Cardiac ventricle fibroblast (primary cell): ENCODE measurements around the gene PPP3R2. TPM values are rescaled to one million over a fixed set of nuclear protein-coding genes. Genes with fewer than 3 reads are reported as not detected.

Source experiments
- total RNA-seq: library from RNA; depleted of rRNA; stranded (reverse); fragments of >200 nt; gene quantifications from 2 replicates; pipeline ENCODE4 v1.2.3, GENCODE V29; 2015

Gene PPP3R2, protein sequence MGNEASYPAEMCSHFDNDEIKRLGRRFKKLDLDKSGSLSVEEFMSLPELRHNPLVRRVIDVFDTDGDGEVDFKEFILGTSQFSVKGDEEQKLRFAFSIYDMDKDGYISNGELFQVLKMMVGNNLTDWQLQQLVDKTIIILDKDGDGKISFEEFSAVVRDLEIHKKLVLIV
- total RNA-seq, result not detected in 2 replicates

GRCh38 chr9:101594796-101595195 is at the start of gene PPP3R2:
Gene PPP3R2 (minus strand): TSS chr9:101594969. CDS start chr9:101594921, 48 bp downstream.

Other genes starting within 250 kb of the PPP3R2 start
- gene BAAT, start 210.0 kb downstream of the PPP3R2 start, total RNA-seq, result 0.06 and 0.24 TPM in 2 replicates
- gene MRPL50, start 196.4 kb downstream of the PPP3R2 start, total RNA-seq, result 9.4 and 10.6 TPM in 2 replicates
- 11.5 and 14.8 TPM in 2 replicates for gene ZNF189, start 196.1 kb downstream of the PPP3R2 start, total RNA-seq
- not detected in 2 replicates for gene ALDOB, start 159.2 kb downstream of the PPP3R2 start, total RNA-seq
- gene RNF20, start 61.1 kb downstream of the PPP3R2 start, total RNA-seq, result 14.7 and 16.6 TPM in 2 replicates
- not detected in 2 replicates for gene GRIN3A, start 143.7 kb upstream of the PPP3R2 start, total RNA-seq